GM12891 (cell line): Measurements from ENCODE around the gene LYZL6.

Experiments
- PAX5 ChIP-seq: IDR thresholded peaks from 2 replicates; pipeline ENCODE4 v1.6.1; 2011; ENCODE audit warnings: low read length, moderate library complexity, mild to moderate bottlenecking; ENCODE audit not compliant: insufficient read depth, severe bottlenecking
- POLR2A ChIP-seq: IDR thresholded peaks from 2 replicates; pipeline ENCODE4 v1.6.1; 2011; ENCODE audit warnings: low read depth, low read length, control low read depth
- POLR2AphosphoS5 ChIP-seq: IDR thresholded peaks from 2 replicates; pipeline ENCODE4 v1.6.1; 2011; ENCODE audit warnings: low read depth, low read length, control low read depth
- POU2F2 ChIP-seq: IDR thresholded peaks from 2 replicates; pipeline ENCODE4 v1.6.1; 2011; ENCODE audit warnings: low read depth, mild to moderate bottlenecking, control low read depth, low read length, moderate library complexity
- SPI1 ChIP-seq: IDR thresholded peaks from 2 replicates; pipeline ENCODE4 v1.6.1; 2011; ENCODE audit warnings: low read depth, low read length, control low read depth
- TAF1 ChIP-seq: IDR thresholded peaks from 2 replicates; pipeline ENCODE4 v1.6.1; 2011; ENCODE audit warnings: low read depth, low read length, control low read depth

GRCh38 chr17:35965272-35965671 is 21.8 kb upstream of the LYZL6 start:
- TF ChIP-seq POLR2AphosphoS5 (no peak), POLR2A (no peak), SPI1 (no peak), TAF1 (no peak), POU2F2 (no peak), PAX5 (no peak)
